Measurements from ENCODE around the gene HDAC4.

HDAC4 gene

DNA sequence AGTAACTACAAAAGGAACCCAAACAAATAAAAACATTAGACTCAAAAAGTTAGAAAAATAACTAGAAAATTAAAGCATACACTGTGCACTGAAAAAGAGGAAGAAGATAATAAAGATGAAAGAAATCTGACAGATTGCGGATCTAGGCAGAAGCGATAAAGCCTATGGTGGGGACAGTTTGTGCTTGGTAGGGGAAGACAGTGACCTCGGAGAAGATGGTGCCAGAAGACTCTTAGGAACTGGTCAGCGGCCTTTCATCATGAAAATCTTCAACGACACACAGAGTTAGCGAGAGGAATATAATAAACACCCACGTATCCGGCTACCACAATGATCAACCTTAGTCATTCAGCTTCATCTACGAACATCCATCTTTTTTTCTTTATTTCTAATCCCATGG lies 180.5 kb downstream of the HDAC4 start:
- Histone ChIP-seq H3K27me3 (ENCODE audit: control insufficient read depth, insufficient read depth, low read length) (no peaks in the 10 kb centered on the region), H3K36me3 (ENCODE audit: insufficient read depth, low read length) (no peaks in the 10 kb centered on the region), H3K9me3 (replicated peaks; ENCODE audit: low read length) (no peaks in the 10 kb centered on the region), H3K4me1 (ENCODE audit: control insufficient read depth, insufficient read depth, low read length) (peaks cover 37% of the 10 kb centered on the region), H3K4me2 (ENCODE audit: low read length) (no peak overlapping the region), H3K4me3 (ENCODE audit: low read length) (no peak overlapping the region), H3K9ac (ENCODE audit: low read depth, low read length) (no peak overlapping the region)

DNA sequence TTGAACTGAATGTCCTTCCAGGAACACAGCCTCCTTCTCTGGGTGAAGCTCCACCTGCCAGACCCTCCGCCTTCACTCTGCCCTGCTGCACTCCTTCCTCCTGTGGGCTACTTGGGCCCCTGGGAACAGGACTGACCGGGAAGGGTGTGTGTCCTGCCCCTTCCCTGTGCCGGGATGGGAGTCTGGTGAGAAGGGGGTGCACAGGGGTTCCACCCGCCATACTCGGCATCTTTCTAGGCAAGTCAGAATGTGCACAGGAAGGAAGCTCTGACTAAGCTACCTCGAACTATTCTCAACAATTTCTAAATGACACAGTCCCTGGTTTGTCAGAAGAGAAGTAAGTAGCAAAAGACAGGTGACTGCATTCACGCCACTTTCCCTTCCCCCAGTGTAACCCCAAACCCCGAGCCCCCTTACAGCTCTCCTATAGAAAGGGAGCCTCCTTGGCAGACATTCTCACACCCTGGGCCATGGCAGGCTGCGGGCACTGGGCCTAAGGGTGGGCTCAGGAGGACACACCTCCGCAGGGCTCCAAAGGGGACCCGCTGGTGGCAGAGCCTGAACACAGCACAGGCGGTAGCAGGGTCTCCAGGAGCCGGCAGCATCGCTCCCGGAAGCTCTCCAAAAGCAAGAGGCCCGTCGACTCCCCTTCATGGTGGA lies 184.1 kb downstream of the HDAC4 start:
- H3K27me3 ChIP-seq (ENCODE audit: control insufficient read depth, insufficient read depth, low read length): no peaks in the 10 kb centered on the region
- H3K36me3 ChIP-seq (ENCODE audit: insufficient read depth, low read length): no peaks in the 10 kb centered on the region
- no peak overlapping the region for H3K4me2 ChIP-seq (ENCODE audit: low read length)
- H3K4me3 ChIP-seq (ENCODE audit: low read length): no peak overlapping the region
- H3K9ac ChIP-seq (ENCODE audit: low read depth, low read length): no peak overlapping the region
- no peaks in the 10 kb centered on the region for H3K9me3 ChIP-seq (replicated peaks; ENCODE audit: low read length)
- H3K4me1 ChIP-seq (ENCODE audit: control insufficient read depth, insufficient read depth, low read length): peaks cover 10% of the 10 kb centered on the region

DNA sequence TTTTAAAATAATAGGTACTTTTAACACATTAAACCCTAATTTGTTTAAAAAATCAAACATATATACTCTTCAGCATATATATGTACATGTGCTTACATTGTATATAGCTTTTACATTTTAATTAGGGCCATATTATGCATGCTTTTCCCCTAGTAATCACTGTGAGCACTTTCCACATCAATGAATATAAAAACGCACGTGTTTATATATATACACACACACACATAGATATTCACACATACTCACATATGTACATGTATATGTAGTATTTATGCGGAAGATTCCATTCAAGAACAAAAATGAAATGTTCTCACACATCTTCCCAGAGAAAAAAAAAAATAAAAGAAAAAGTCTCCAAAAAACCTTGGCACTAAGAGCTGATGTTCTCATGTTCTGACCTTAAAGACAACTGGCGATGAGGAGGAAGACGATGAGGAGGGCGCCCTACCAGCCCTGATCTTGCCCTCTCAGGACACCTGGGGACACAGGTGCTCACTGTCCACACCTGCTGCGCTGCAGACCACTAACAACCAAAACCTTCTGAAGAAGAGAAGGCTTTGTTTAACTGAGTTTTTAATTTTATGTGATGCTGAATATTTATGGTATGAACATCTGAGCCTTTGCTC lies 184.7 kb downstream of the HDAC4 start:
- no peaks in the 10 kb centered on the region for H3K36me3 ChIP-seq (ENCODE audit: insufficient read depth, low read length)
- no peak overlapping the region for H3K4me3 ChIP-seq (ENCODE audit: low read length)
- H3K27me3 ChIP-seq (ENCODE audit: control insufficient read depth, insufficient read depth, low read length): no peaks in the 10 kb centered on the region
- H3K9me3 ChIP-seq (replicated peaks; ENCODE audit: low read length): no peaks in the 10 kb centered on the region
- H3K4me2 ChIP-seq (ENCODE audit: low read length): no peak overlapping the region
- peaks cover 4% of the 10 kb centered on the region for H3K4me1 ChIP-seq (ENCODE audit: control insufficient read depth, insufficient read depth, low read length)
- no peak overlapping the region for H3K9ac ChIP-seq (ENCODE audit: low read depth, low read length)

DNA sequence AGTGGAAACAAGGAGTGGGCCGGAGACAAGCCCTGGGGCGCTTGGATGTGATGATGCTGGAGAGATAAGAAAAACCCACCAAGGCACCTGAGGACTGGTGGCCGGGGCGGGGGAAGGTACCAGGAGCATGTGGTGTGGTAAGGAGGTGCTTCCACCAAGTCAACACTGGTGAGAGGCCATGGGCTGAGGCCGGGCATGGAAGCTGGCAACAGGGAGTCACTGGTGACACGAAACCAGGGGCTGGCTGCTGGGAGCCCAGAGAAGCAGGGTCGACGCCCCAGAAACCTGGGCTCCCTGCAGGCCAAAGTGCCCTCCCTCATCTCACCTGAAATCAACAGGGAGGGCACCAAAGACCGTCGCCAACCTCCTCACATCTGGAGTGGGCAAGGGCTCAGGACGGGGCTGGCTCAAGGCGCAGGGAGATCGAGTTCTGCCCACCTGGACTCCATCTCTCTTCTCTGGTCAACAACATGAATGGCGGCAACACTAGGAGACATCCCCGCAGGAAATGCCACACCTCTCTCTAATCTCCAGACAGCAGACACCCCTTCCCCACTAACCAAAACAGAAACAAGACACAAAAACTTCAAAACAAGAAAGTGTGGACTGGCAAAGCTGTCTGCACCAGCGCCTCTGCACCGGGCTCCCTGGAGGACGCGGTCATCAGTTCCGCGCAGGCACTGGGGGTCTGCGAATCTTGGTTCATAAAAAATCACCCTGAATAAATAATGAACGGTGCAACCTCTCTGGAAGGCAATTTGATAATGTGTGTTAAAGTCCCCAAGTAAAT lies 185.5 kb downstream of the HDAC4 start:
- H3K4me2 ChIP-seq (ENCODE audit: low read length): no peak overlapping the region
- no peak overlapping the region for H3K4me3 ChIP-seq (ENCODE audit: low read length)
- H3K4me1 ChIP-seq (ENCODE audit: control insufficient read depth, insufficient read depth, low read length): no peaks in the 10 kb centered on the region
- no peak overlapping the region for H3K9ac ChIP-seq (ENCODE audit: low read depth, low read length)
- no peaks in the 10 kb centered on the region for H3K27me3 ChIP-seq (ENCODE audit: control insufficient read depth, insufficient read depth, low read length)
- no peaks in the 10 kb centered on the region for H3K36me3 ChIP-seq (ENCODE audit: insufficient read depth, low read length)
- no peaks in the 10 kb centered on the region for H3K9me3 ChIP-seq (replicated peaks; ENCODE audit: low read length)

DNA sequence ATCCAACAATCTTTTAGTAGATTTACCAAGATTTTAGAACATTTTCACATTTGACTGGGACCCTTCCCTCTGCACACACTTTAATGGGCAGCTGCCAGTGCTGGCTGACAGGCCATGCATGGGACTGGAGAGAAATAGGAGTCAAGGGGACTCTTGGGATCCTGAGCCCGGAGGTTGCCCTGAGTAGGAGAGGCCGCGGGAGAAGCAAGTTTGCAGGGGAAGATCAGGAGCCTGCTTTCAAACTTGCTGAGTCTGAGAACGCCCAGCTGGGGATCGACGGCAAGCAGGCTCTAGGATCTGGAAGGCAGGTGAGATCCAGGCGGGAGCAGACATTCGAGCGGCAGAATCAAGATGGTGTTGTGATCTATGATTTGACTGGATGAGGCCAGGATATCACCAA lies 186.1 kb downstream of the HDAC4 start:
- no peak overlapping the region for H3K9ac ChIP-seq (ENCODE audit: low read depth, low read length)
- H3K36me3 ChIP-seq (ENCODE audit: insufficient read depth, low read length): no peaks in the 10 kb centered on the region
- H3K27me3 ChIP-seq (ENCODE audit: control insufficient read depth, insufficient read depth, low read length): no peaks in the 10 kb centered on the region
- H3K9me3 ChIP-seq (replicated peaks; ENCODE audit: low read length): no peaks in the 10 kb centered on the region
- H3K4me1 ChIP-seq (ENCODE audit: control insufficient read depth, insufficient read depth, low read length): no peaks in the 10 kb centered on the region
- H3K4me2 ChIP-seq (ENCODE audit: low read length): no peak overlapping the region
- H3K4me3 ChIP-seq (ENCODE audit: low read length): no peak overlapping the region

DNA sequence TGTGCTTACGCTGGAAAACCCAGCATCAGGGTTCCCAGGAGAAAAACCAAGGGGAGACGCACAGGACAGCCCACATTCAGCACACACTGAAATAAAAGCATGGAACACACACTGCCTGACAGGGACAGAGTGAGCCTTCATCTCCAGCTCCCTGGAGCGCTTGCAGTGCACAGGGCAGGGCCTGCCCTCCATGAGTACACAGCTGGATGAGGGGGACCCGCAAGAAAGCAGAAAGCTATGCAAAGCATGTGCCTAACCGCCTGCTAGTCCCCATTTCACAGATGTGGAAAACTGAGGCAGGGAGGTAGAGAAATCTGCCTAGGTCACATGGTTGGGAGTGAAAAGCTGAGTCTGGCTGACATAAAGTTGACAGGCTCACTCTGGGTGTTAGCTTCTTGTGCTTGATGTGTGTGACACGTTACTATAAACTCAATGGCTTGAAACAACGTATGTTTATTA lies 187.1 kb downstream of the HDAC4 start:
- Histone ChIP-seq H3K27me3 (ENCODE audit: control insufficient read depth, insufficient read depth, low read length) (no peaks in the 10 kb centered on the region), H3K9ac (ENCODE audit: low read depth, low read length) (no peak overlapping the region), H3K4me2 (ENCODE audit: low read length) (no peak overlapping the region), H3K9me3 (replicated peaks; ENCODE audit: low read length) (no peaks in the 10 kb centered on the region), H3K4me3 (ENCODE audit: low read length) (no peak overlapping the region), H3K4me1 (ENCODE audit: control insufficient read depth, insufficient read depth, low read length) (no peaks in the 10 kb centered on the region), H3K36me3 (ENCODE audit: insufficient read depth, low read length) (no peaks in the 10 kb centered on the region)

DNA sequence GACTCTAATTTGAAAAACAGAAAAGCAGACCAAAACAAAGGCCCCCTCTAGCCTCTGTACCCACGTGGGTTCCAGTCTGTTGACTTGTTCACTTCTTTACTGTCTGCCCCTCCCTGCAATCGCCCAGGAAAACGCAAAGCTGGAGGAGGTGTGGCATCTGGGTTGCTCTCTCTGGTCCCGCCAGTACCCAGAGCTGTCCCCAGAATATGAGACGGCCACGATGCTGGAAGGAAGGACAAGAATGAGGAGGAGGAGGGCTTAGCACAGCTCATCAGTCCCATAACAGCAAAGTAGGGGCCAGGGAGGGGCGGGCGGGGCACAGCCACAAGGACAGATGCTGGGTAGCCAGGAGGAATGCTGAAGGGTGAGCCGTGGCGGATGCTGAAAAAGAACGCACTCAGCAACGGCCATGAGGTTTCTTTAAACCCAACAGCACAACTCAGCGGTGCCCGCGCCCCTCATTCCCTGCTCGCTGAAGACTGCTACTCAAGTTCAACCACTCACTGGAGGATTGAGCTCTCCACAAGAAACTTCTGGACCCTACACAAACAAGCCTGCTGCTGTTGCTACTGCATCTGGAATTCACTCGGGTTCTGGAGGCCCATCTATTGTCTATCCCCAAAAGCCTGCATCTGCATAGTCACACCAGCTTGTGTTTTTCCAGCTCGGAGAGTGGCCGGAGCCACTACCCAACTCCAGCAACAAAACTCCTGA lies 187.7 kb downstream of the HDAC4 start:
- no peak overlapping the region for H3K9ac ChIP-seq (ENCODE audit: low read depth, low read length)
- H3K36me3 ChIP-seq (ENCODE audit: insufficient read depth, low read length): no peaks in the 10 kb centered on the region
- no peak overlapping the region for H3K4me3 ChIP-seq (ENCODE audit: low read length)
- H3K27me3 ChIP-seq (ENCODE audit: control insufficient read depth, insufficient read depth, low read length): no peaks in the 10 kb centered on the region
- no peaks in the 10 kb centered on the region for H3K9me3 ChIP-seq (replicated peaks; ENCODE audit: low read length)
- no peaks in the 10 kb centered on the region for H3K4me1 ChIP-seq (ENCODE audit: control insufficient read depth, insufficient read depth, low read length)
- H3K4me2 ChIP-seq (ENCODE audit: low read length): no peak overlapping the region

DNA sequence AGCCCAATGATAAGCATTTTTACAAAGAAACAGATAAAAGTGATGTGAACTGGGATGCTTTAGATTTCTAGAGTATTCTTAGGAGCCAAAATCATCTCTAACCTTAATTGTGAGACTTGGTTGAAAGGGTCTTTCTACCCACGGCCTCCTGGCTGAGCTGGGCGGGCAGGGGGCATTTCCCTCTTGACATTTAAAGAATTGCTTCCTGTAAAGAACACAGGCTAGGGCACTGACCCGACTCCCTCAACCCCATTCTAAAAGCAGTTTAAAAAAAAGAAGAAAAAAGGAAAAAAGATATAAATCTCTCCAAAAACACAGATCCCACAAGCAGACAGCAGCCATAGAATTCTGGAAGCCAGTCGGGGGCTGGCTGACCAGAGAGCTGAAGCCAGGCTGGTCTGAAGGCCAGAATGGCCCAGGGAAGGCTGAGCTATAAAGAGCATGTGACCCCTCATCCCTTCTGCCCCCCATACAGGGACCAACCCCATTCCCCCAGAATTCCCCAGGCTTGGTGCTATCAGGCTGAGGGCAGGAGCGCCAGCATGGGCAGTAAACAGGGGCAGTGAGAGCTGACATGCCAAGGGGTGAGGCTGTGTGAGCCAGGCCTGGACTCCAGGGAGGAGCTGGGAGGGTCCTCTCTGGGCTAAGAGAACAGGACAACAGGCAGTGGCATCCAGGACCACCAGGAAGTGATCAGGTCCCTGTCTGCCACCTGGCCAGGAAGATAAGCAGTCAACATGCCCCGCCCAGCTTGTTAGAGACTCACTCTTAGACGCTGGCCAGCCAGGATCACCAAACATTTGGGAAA lies 188.5 kb downstream of the HDAC4 start:
- H3K4me2 ChIP-seq (ENCODE audit: low read length): no peak overlapping the region
- no peaks in the 10 kb centered on the region for H3K36me3 ChIP-seq (ENCODE audit: insufficient read depth, low read length)

DNA sequence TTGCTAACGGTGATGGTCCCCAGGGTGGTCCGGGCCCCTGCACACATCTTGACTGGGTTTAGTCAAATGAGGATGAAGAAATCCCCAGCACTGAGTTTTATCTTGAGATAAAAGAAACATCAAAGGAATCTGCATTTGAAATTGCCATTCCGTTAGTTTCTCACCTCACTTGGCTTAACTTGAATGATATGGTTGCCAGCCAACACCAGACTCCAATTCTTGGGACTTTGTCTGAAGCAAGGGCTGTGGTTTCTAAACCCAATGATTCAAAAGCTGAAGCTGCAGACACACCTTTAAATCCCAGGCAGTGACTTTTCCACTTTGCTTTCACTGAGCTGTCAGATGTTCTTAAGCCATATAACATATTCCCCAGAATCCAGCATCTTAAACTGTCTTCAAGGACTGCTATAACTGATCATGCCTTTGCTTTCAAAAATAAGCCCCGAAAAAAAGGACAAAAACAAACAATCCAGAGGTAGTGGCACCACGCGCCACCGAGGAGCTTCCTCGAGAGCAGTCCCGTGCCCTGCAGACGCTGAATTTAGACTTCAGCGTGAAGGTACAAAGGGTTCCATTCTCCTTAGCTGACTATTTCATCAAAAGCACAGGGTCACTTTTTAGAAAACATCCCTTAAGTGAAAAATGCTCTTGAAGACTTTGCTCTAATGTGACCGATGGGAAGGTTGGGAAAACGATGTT lies 189.3 kb downstream of the HDAC4 start:
- no peak overlapping the region for H3K4me3 ChIP-seq (ENCODE audit: low read length)

More for the DNA sequence above, 188.5 kb downstream of the HDAC4 start:
- H3K27me3 ChIP-seq (ENCODE audit: control insufficient read depth, insufficient read depth, low read length): no peaks in the 10 kb centered on the region
- no peaks in the 10 kb centered on the region for H3K9me3 ChIP-seq (replicated peaks; ENCODE audit: low read length)
- H3K9ac ChIP-seq (ENCODE audit: low read depth, low read length): no peak overlapping the region
- no peaks in the 10 kb centered on the region for H3K4me1 ChIP-seq (ENCODE audit: control insufficient read depth, insufficient read depth, low read length)
- no peak overlapping the region for H3K4me3 ChIP-seq (ENCODE audit: low read length)

DNA sequence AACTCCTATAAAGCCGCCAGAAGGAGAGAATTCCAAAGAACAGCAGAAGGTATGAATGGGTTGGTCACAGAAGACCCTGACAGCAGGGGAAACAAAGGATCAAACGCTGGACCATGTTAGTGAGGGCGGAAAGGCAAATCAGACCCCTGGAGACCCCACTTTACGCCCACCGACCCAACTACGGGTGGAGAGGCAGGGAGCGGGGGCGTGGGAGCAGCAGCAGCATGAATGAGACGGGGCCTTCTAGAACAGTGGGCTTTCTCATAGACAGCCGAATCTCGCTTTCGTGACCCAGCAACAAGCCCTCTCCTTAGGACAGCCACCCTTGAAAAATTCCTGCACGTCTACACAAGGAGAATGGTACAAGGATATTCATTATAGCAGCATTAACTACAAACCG lies 191.0 kb downstream of the HDAC4 start:
- Histone ChIP-seq H3K9me3 (replicated peaks; ENCODE audit: low read length) (no peaks in the 10 kb centered on the region), H3K36me3 (ENCODE audit: insufficient read depth, low read length) (no peaks in the 10 kb centered on the region), H3K27me3 (ENCODE audit: control insufficient read depth, insufficient read depth, low read length) (no peaks in the 10 kb centered on the region), H3K4me2 (ENCODE audit: low read length) (no peak overlapping the region), H3K9ac (ENCODE audit: low read depth, low read length) (no peak overlapping the region), H3K4me3 (ENCODE audit: low read length) (no peak overlapping the region), H3K4me1 (ENCODE audit: control insufficient read depth, insufficient read depth, low read length) (no peaks in the 10 kb centered on the region)

More for the DNA sequence above, 189.3 kb downstream of the HDAC4 start:
- Histone ChIP-seq H3K9ac (ENCODE audit: low read depth, low read length) (no peak overlapping the region), H3K27me3 (ENCODE audit: control insufficient read depth, insufficient read depth, low read length) (no peaks in the 10 kb centered on the region), H3K36me3 (ENCODE audit: insufficient read depth, low read length) (no peaks in the 10 kb centered on the region), H3K9me3 (replicated peaks; ENCODE audit: low read length) (no peaks in the 10 kb centered on the region), H3K4me2 (ENCODE audit: low read length) (no peak overlapping the region), H3K4me1 (ENCODE audit: control insufficient read depth, insufficient read depth, low read length) (no peaks in the 10 kb centered on the region)

Data from skeletal muscle satellite cell (primary cell).